Fibroblast of pulmonary artery (primary cell): ENCODE data around the gene SLC7A14.
A peak's percentile ranks its signal among the peaks of the same experiment; 100 is the strongest.

Experiments
- DNase-seq: peaks from one replicate; pipeline ENCODE4 v3.0.0-alpha.2; 2010; ENCODE audit warnings: low read depth
- H3K4me3 ChIP-seq: replicated peaks from 2 replicates; pipeline ENCODE4 v1.5.1; 2011; ENCODE audit warnings: low read depth, mild to moderate bottlenecking, control low read depth, low read length, moderate library complexity
- TF ChIP-seq, protein P1 (sequence below): IDR thresholded peaks from 2 replicates; pipeline ENCODE4 v1.5.1; 2011; ENCODE audit warnings: mild to moderate bottlenecking, control low read depth, low read length, inconsistent platforms; ENCODE audit errors: missing control alignments

The SLC7A14 gene

DNA sequence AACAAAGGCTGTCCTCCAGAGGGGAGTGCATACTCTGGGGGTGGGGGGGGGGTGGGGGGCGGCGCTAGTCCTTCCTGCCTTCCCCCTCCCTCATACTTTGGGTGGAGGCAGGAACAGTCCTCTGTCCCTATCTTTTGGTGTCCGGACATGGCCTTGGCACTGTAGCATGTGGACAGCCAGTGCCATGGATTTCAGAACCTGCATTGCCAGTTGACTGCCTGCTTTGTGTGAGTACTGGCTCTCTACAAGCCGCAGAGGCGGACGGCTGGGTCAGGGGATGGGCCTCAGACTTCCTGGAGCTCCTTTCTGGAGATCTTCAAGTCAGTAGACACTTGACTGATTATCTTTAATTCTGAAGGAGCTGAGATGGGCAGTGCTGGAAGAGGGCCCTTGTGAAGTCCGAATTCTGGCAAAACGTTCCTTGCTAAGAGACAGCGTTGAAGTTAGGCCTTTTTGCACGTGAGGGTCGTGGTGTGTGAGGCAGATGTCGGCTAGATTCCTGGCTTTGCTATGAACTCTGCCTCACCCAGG lies 164.7 kb downstream of the SLC7A14 start:
- peak overlapping the region; percentile 58 for H3K4me3 ChIP-seq
- TF ChIP-seq, protein P1, sequence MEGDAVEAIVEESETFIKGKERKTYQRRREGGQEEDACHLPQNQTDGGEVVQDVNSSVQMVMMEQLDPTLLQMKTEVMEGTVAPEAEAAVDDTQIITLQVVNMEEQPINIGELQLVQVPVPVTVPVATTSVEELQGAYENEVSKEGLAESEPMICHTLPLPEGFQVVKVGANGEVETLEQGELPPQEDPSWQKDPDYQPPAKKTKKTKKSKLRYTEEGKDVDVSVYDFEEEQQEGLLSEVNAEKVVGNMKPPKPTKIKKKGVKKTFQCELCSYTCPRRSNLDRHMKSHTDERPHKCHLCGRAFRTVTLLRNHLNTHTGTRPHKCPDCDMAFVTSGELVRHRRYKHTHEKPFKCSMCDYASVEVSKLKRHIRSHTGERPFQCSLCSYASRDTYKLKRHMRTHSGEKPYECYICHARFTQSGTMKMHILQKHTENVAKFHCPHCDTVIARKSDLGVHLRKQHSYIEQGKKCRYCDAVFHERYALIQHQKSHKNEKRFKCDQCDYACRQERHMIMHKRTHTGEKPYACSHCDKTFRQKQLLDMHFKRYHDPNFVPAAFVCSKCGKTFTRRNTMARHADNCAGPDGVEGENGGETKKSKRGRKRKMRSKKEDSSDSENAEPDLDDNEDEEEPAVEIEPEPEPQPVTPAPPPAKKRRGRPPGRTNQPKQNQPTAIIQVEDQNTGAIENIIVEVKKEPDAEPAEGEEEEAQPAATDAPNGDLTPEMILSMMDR = no peak
- DNase-seq = peak; percentile 33

DNA sequence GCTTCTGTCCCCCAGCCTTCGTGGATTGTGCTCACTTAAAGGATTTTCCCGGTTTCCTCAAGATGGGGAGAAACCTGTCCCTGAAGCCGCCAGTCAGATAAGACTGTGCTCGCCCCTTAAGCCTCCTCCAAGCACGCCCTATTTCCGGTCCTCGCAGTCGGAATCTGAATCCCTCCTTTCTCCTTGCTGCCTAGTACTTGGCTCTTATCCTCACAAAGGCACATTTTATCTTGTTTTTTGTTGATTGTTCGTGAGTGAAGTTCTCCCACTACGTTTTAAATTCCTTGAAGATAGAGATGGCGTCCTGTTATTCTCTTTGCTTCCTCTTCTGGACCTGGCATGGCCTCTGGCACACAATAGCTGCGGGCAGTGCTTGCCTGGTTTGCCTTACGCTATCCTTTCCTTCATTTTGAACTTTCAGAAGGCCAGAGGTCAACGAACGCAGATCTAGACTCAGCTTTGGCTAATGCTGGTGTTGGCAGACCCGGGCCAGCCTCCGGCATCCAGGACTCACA lies 165.5 kb downstream of the SLC7A14 start:
- H3K4me3 ChIP-seq = peak overlapping the region; percentile 58
- DNase-seq = peak; percentile 71
- TF ChIP-seq, protein P1 = no peak

DNA sequence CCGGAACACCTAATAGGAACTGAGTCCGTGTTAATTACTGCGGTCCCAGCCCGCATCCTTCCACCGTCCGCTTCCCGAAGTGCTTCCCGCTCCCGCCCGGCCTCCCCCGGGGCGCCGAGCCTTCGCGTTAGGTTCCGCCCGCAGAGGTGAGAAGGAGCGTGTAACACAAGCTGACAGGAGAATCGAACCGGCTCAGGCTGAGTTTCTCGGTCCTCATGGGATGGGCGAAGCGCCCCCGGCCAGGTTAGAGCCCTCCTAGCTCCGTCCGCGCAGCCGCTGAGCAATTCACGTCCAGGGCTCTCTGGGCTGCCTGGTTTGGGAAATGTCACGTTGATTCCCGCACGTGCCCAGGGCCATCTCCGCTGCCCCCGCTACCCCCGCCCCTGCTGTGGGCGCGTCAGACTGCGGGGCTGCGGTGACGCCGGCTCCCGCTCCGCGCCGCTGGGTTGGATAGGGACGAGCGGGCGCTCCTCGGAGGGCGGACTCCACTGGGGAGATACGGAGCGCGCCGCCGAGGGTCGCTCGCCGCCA lies 166.3 kb downstream of the SLC7A14 start:
- peak overlapping the region; percentile 58 for H3K4me3 ChIP-seq
- DNase-seq = peak; percentile 41
- TF ChIP-seq, protein P1 = no peak

DNA sequence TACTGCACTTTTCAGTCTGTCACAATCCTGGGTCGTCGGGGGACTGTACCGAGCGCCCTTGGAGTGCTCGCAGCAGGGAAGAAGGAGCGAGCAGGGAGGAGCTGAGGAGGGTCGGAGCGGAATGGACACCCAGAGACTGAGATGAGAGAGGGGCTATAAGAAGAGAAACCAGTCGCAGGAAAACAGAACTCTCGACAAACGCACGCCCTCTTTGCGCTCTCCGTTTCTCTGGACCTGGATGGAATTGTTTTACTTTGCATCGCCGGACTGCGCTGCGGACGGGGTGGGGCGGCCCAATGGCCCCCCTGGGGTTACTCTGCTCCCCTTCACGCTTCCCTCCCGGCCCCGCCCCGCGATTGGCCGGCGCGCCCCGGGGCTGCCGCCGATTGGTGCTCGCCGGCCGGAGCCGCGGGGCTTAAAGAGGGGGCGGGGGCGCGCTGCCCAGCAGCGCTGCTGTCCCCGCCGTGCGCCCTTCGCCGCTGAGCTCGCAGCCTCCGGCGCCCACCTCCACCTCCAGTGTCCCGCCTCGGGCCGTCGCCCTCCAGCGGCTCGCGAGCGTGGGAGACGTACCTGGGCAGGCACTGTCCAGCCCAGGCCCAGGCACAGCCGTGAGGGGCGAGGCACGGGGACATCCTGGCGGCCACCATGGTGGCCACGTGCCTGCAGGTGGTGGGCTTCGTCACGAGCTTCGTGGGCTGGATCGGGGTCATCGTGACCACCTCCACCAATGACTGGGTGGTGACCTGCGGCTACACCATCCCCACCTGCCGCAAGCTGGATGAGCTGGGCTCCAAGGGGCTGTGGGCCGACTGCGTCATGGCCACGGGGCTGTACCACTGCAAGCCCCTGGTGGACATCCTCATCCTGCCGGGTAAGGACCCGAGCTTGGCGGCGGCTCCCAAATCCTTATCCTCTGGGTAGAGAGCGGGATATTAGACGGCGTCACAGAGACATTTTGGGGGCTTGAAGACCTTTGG lies 167.2 kb downstream of the SLC7A14 start, which contains the start of gene CLDN11:
TSS of gene CLDN11 (plus strand) at position 447 of the 977 bp plus-strand sequence. CDS start at position 646, 199 bp downstream.
- peak within 1 kb of the TSS; percentile 58 for H3K4me3 ChIP-seq

GRCh38 chr3:170417090-170417489 lies 168.8 kb downstream of the SLC7A14 start:
- H3K4me3 ChIP-seq = no peak overlapping the region
- TF ChIP-seq, protein P1 = no peak
- DNase-seq = no peak

More for the DNA sequence above, 167.2 kb downstream of the SLC7A14 start, which contains the start of gene CLDN11:
- DNase-seq = no peak
- TF ChIP-seq, protein P1 = no peak

GRCh38 chr3:170414202-170414663 lies 171.6 kb downstream of the SLC7A14 start:
- TF ChIP-seq, protein P1 = peak; percentile 100
- no peak overlapping the region for H3K4me3 ChIP-seq
- DNase-seq = peak; percentile 90
